Endothelial cell of umbilical vein (primary cell): ENCODE results near the gene SMIM8. TPM values are rescaled to one million over a fixed set of nuclear protein-coding genes. Genes with fewer than 3 reads are reported as not detected.

Experiments
- BruUV-seq: library from RNA; stranded (reverse); fragments of 400-500 nt; replicated peaks from 2 replicates; lab custom pipeline; 2021; lab: Mats Ljungman, UMichigan
- CTCF ChIA-PET: fragments of 300-600, 350-600 bp; sonication (Branson Sonifier 250); formaldehyde crosslinking; loops from one replicate; lab custom pipeline; 2021; ENCODE audit warnings: antibody characterized with exemption, inconsistent platforms; lab: Charles Lee
- POLR2A ChIA-PET: fragments of 300-600, 350-600 bp; sonication (Branson Sonifier 250); formaldehyde crosslinking; loops from one replicate; lab custom pipeline; 2021; ENCODE audit warnings: antibody characterized with exemption, inconsistent platforms; lab: Charles Lee
- DNase-seq: peaks from one replicate; pipeline ENCODE4 v3.0.0-alpha.2; 2011; ENCODE audit warnings: low read depth, low spot score
- FAIRE-seq: peaks from 2 replicates; lab custom pipeline; 2011; peaks lifted over from hg19 to GRCh38; lab: Jason Lieb, UNC
- H2AFZ ChIP-seq: 2 replicates; pipeline ENCODE4 v1.6.0; 2012; ENCODE audit warnings: low read depth, low read length, control low read depth, inconsistent platforms
- H3K27ac ChIP-seq: 2 replicates; pipeline ENCODE4 v1.5.1; 2011; ENCODE audit warnings: low read depth, mild to moderate bottlenecking, control low read depth, low read length, moderate library complexity; ENCODE audit not compliant: insufficient read depth
- H3K27me3 ChIP-seq, 2 experiments: 2 replicates each; pipeline versions ENCODE4 v1.6.0 to v1.6.1; 2011; ENCODE audit warnings: low read length in 2 of 2, mixed read lengths in 1 of 2; ENCODE audit not compliant: control insufficient read depth in 2 of 2, insufficient read depth in 2 of 2
- H3K36me3 ChIP-seq, 2 experiments: 2 replicates in 1 of 2; 3 replicates in 1 of 2; pipeline ENCODE4 v1.5.1; 2011; ENCODE audit warnings: low read length in 2 of 2, mild to moderate bottlenecking in 1 of 2, moderate library complexity in 1 of 2; ENCODE audit not compliant: control insufficient read depth in 2 of 2, insufficient read depth in 2 of 2; ENCODE audit errors: extremely low read depth in 1 of 2
- H3K4me1 ChIP-seq: 3 replicates; pipeline ENCODE4 v1.5.1; 2011; ENCODE audit warnings: mild to moderate bottlenecking, low read length; ENCODE audit not compliant: control insufficient read depth, insufficient read depth; ENCODE audit errors: extremely low read depth
- H3K4me2 ChIP-seq: 2 replicates; pipeline ENCODE4 v1.6.1; 2011; ENCODE audit warnings: low read length, control low read depth, mixed read lengths; ENCODE audit not compliant: insufficient read depth
- H3K4me3 ChIP-seq, 3 experiments: fragments of 200-600 bp in 1 of 3; sonication (generic), shearing (Covaris generic) in 1 of 3; replicated peaks in 1 of 3; 2 replicates each; pipeline ENCODE4 v1.5.1; 2011 to 2016; ENCODE audit warnings: control low read depth in 3 of 3, low read length in 3 of 3, mild to moderate bottlenecking in 2 of 3, inconsistent platforms in 1 of 3, low read depth in 1 of 3, moderate library complexity in 1 of 3; ENCODE audit not compliant: insufficient read depth in 1 of 3
- H3K79me2 ChIP-seq: 2 replicates; pipeline ENCODE4 v1.6.0; 2012; ENCODE audit warnings: low read length, inconsistent platforms; ENCODE audit not compliant: control insufficient read depth, insufficient read depth
- H3K9ac ChIP-seq: replicated peaks from 2 replicates; pipeline ENCODE3; 2011; ENCODE audit warnings: low read length, control low read depth; ENCODE audit not compliant: insufficient read depth; ENCODE audit errors: extremely low read depth
- H3K9me1 ChIP-seq: replicated peaks from 3 replicates; pipeline ENCODE4 v1.6.0; 2011; ENCODE audit warnings: mild to moderate bottlenecking, low read length; ENCODE audit not compliant: control insufficient read depth, insufficient read depth; ENCODE audit errors: extremely low read depth
- H3K9me3 ChIP-seq: replicated peaks from 2 replicates; pipeline ENCODE4 v1.5.1; 2012; ENCODE audit warnings: low read length, inconsistent platforms; ENCODE audit not compliant: control insufficient read depth, insufficient read depth
- H4K20me1 ChIP-seq: replicated peaks from 2 replicates; pipeline ENCODE3; 2011; ENCODE audit warnings: mild to moderate bottlenecking, low read length; ENCODE audit not compliant: control insufficient read depth, insufficient read depth; ENCODE audit errors: extremely low read depth
- CTCF ChIP-seq, 2 donors: IDR thresholded peaks; 1 replicate in 1 of 2; 2 replicates in 1 of 2; pipeline ENCODE4 v1.5.1; 2011; ENCODE audit warnings: low read length in 2 of 2, mild to moderate bottlenecking in 2 of 2, moderate library complexity in 2 of 2, control low read depth in 1 of 2, inconsistent platforms in 1 of 2, low read depth in 1 of 2; ENCODE audit not compliant: insufficient read depth in 1 of 2; ENCODE audit errors: extremely low read depth in 1 of 2
- EZH2 ChIP-seq: IDR thresholded peaks from 2 replicates; pipeline ENCODE4 v1.6.1; 2012; ENCODE audit warnings: borderline replicate concordance, low read depth, mild to moderate bottlenecking, moderate library complexity, low read length, inconsistent platforms; ENCODE audit not compliant: severe bottlenecking
- FOS ChIP-seq: IDR thresholded peaks from 2 replicates; pipeline ENCODE4 v1.6.1; 2011; ENCODE audit warnings: mild to moderate bottlenecking, low read length, moderate library complexity, borderline replicate concordance; ENCODE audit not compliant: insufficient read depth
- GATA2 ChIP-seq: IDR thresholded peaks from 2 replicates; pipeline ENCODE4 v1.7.0; 2011; ENCODE audit warnings: low read depth, mild to moderate bottlenecking, moderate library complexity, mixed read lengths, low read length; ENCODE audit not compliant: insufficient read length, insufficient read depth
- JUN ChIP-seq: IDR thresholded peaks from 2 replicates; pipeline ENCODE4 v1.6.1; 2011; ENCODE audit warnings: borderline replicate concordance, low read depth; ENCODE audit not compliant: insufficient read length, insufficient read depth
- MAX ChIP-seq: IDR thresholded peaks from 2 replicates; pipeline ENCODE4 v1.6.1; 2011; ENCODE audit not compliant: insufficient read depth, insufficient read length
- MYC ChIP-seq: IDR thresholded peaks from one replicate; pipeline ENCODE4 v1.6.1; 2011; ENCODE audit warnings: mild to moderate bottlenecking, low read depth, low read length
- POLR2A ChIP-seq: IDR thresholded peaks from 2 replicates; pipeline ENCODE4 v1.6.1; 2012; ENCODE audit warnings: low read depth, mild to moderate bottlenecking, control low read depth, low read length
- POLR2AphosphoS5 ChIP-seq: IDR thresholded peaks from 2 replicates; pipeline ENCODE4 v1.6.1; 2012; ENCODE audit warnings: low read depth, mild to moderate bottlenecking, control low read depth, low read length, moderate library complexity; ENCODE audit not compliant: insufficient read depth
- dilution Hi-C: fragments of 300-500 bp; cut with MboI; formaldehyde crosslinking; loops from one replicate; pipeline ENCODE4 v1.15.0; 2019; ENCODE audit warnings: low sequenced_read_pairs; ENCODE audit not compliant: extremely low pct_ligation_motif_present
- intact Hi-C: fragments of 100-400 bp; cut with micrococcal nuclease; formaldehyde crosslinking; loops from one replicate; pipeline ENCODE4 v1.10.0; 2022
- polyA plus RNA-seq, 4 experiments: library from polyadenylated mRNA; depleted of rRNA in 3 of 4; stranded (reverse) in 3 of 4; unstranded in 1 of 4; fragments of >200 nt; gene quantifications; 2 replicates each; pipeline versions ENCODE4 v1.2.1 to v1.2.3, GENCODE V29; 2011 to 2012; ENCODE audit warnings: missing spikeins in 1 of 4
- total RNA-seq: library from RNA; stranded (reverse); gene quantifications from 2 replicates; pipeline ENCODE4 v1.2.3, GENCODE V29; 2021

SMIM8 gene
- total and polyA plus RNA-seq, 2 donors (not counting 3 experiments of a cell fraction or from before 2014, with no cell fraction given), result 2.0 to 8.4 TPM

GRCh38 chr6:87276624-87277023 is 45.8 kb upstream of the SMIM8 start:
- FAIRE-seq (no peak), DNase-seq (no peak)
- Histone ChIP-seq H3K27me3 (peaks cover 1 to 4% of the 10 kb centered on the region in 2 experiments), H3K79me2 (no peaks in the 10 kb centered on the region), H4K20me1 (no peaks in the 10 kb centered on the region), H3K4me2 (no peak overlapping the region), H2AFZ (no peak overlapping the region), H3K9me3 (no peaks in the 10 kb centered on the region), H3K27ac (no peak overlapping the region), H3K4me1 (no peaks in the 10 kb centered on the region), H3K9ac (no peak overlapping the region), H3K36me3 (no peaks in the 10 kb centered on the region), H3K9me1 (no peaks in the 10 kb centered on the region), H3K4me3 (no peak overlapping the region)
- no peak for TF ChIP-seq POLR2A
- no peak for TF ChIP-seq MAX
- TF ChIP-seq FOS, result no peak
- no peak for TF ChIP-seq POLR2AphosphoS5
- no peak for TF ChIP-seq MYC
- no peak for TF ChIP-seq JUN
- no peak for TF ChIP-seq CTCF (IDR thresholded peaks at IDR 0.05; ENCODE audit: extremely low read depth in 1 of 2, insufficient read depth in 1 of 2, low read depth in 1 of 2, low read length in 2 of 2)
- TF ChIP-seq GATA2, result no peak
- no peak for TF ChIP-seq EZH2
- no TSS peak for BruUV-seq
- intact Hi-C loops (no loop called here), dilution Hi-C loops (no loop called here)
- ChIA-PET POLR2A (no interaction called here), CTCF (interaction anchor here (0.8 to 1.6 kb wide), 7 partner anchors 10 to 1216 kb away, joined by 3 to 6 read pairs (median 3); no protein-coding TSS in a partner anchor)
